ENCODE data around the gene DOCK9.
A peak's percentile ranks its signal among the peaks of the same experiment; 100 is the strongest.

Gene DOCK9

DNA sequence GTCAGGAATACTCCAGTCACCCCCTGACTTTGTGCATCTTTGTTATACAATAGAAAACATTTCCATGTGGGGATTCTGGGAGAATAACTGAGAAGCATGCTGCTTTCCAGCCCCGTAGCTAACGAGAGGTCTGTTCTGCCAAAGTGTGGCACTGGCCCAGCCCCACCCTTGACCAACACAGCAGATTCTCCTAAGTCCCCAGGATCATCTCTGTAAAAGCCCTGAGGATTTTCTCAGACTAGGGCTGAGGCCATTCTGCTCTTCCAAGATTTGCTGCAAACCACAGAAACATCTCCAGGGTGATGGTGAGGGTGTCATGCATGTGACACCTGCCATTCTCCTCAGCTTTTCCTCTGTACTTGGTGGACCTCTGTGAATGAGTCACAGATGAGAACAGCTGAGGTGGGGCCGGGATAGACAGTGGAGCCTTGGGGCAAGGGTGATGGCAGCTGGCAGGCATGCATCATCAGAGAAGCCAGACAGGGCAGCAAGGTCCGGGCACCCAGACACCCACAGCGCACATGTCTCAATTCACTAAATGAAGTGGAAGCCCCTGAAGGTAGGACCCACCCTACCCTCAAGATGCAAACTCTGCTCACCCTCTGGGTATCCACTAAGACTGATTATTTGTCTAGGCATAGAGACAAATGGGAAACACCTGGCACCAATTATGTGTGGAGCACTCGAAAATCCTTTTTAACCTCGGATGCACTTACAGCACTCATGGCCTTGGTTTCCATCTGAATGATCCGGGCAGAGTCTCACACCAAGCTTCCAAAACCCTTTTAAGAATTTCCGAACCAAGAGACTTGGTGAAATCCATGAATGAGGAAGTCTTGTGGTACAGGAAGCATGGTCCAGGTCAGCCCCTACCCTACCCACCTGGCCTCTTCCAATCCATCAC, 20.1 kb upstream of the DOCK9 start:
- no peak for DNase-seq

DNA sequence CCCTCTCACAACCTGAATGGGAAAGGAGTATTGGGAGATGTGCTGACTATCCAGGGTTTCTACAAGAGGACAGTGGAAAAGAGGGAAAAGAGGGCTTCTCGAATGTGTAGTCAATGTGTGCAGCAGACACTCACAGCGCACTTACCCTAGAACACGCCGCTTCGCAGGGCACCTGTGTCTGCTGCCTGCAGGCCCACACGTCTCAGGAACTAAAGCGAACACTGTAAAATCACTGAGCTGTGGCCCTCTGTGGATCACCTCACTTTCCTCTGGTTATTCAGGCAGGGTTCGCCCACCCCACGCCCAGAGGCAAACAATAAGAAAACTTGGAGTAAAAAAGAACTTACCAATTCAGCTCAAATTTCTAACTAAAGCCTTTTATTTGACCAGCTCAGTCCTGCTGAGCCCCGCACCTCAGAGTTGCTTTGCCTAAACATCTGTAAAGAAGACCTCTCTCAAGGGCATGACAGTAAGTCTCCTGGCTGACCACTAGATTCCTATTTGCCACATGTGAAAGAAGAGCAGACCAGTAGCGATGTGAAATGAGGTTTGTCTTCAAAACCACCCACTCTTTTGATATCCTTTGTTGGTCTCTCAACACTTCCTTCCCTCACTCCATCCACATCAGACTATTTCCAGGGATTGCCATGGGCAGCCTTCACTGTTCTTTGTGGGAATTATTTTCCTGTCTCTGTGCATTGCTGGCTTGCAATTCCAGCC, 19.3 kb upstream of the DOCK9 start:
- no peak for DNase-seq

DNA sequence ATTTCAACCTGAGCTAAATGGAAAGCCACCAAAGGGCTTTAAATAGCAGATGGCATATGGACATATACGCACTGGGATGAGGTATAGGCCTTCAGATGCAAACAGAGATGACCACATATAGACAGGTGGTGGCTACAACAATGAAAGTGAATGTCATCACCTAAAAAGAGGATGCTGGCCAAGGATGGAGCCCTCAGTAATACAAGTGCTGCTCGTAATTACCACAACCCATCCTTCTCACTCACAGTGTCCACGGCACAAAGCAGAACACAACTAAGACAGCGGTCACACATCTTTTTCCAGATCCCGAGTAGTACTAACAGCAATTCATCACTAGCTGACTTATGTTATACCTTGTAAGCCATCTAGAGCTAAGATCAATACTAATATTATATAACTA, 18.2 kb upstream of the DOCK9 start:
- DNase-seq = no peak

DNA sequence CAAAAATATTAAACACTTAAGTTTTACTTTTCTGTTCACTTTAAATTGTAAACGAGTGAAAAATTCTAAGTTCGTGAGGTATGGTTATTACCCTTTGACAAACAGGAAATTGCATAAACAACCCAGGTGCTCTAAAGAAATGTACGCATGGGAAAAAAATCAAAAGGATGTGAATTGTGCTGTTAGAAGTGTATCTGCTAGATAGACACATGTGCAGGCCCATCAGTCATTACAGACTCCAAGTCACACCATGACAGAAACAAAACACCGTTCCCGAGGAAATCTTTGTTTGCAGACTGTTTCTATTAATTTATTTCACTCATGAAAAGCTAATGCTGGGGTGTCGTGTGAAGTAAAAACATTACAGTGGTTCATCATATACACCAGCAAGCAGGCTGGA, 17.0 kb upstream of the DOCK9 start:
- no peak for DNase-seq

- DNase-seq = no peak
Measured at GRCh38 chr13:98994080-98994479, 16.2 kb upstream of the DOCK9 start.

DNA sequence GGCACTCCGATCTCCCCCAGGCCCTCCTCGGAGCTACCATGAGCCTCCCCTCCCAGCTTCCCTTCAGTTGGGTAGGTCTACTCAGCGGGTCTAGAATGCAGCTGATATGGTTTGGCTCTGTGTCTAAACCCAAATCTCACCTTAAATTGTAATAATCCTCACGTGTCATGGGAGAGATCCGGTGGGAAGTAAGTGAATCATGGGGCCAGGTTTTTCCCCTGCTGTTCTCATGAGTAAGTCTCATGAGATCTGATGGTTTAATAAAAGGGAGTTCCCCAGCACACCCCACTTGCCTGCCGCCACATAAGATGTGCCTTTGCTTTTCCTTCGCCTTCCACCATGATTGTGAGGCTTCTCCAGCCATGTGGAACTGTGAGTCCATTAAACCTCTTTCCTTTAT, 14.5 kb upstream of the DOCK9 start:
- no peak for DNase-seq

GRCh38 chr13:98990701-98991100, 12.8 kb upstream of the DOCK9 start:
- no peak for DNase-seq

DNA sequence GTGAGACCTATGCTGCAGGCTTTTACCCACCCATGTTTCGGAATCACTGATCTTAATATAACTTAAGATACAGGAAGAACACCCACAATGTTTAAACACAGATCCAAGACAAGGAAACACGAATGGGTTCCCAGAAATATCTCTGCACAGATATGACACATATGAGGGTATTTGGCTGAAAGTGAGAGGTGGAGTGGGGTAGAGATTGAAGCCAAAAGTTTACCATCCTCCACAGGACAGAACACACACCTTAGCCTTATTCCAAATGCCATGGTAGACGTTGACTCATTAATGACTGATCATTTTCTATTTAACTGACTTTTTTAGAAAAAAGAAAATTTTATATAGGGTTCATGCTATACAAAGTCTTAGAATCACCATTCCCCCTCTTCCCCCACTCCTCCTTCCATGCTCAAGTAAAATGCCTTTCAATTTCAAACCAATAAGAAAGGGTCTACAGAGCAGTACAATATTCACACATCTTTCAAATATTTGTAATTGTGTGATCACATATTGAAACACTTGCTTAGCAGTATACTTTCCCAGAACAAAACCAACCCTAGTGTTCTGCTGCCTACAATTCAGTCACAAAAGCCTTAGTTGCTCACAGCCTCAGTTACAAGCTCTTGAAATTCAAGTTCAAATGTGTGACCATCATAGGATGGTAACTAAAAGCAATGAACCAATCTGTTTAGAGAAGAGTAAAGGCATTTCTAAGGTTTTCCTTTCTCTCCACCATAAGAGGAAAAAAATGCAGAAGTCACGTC, 11.8 kb upstream of the DOCK9 start:
- DNase-seq = no peak

GRCh38 chr13:98988780-98989179, 10.9 kb upstream of the DOCK9 start:
- no peak for DNase-seq

DNA sequence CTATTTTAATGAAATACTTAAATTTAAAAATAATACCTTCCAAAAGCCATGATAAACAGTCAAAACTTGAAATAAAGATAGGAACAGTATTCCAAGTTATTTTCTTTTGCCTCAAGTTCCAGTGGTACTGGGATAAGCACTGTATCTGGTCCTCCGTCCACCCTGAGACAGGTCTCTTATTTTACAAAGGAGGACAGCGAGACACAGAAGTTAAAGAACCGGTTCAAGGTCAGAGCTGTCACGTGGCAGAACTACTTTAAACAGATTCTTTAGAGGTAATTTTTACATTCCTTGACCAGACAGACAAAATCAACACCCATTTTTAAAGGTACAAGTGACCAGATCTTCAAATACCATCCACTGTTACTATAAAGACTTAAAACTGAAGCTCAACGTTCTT, 10.4 kb upstream of the DOCK9 start:
- no peak for DNase-seq

DNA sequence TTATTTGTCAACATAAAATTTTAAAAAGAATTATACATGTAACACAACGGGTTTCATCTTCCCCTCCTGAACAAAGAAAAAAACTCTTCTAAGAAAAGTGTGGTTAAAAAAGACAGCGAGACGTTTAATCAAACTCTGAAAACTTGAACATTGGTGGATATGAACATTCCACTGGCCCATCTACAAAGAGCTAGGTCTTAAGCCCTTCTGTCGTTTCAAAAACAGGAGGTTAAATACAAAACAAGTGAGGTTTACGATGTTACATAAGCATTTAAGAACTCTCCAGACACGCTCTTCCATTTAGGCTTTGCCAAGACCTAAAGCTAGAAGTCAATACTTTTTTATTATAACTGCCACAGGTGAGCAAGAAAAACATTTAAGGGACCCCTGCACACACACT, 9.4 kb upstream of the DOCK9 start:
- no peak for DNase-seq

GRCh38 chr13:98986226-98986846, 8.5 kb upstream of the DOCK9 start:
- DNase-seq = peak in 1 of 2 experiments; percentile 12

DNA sequence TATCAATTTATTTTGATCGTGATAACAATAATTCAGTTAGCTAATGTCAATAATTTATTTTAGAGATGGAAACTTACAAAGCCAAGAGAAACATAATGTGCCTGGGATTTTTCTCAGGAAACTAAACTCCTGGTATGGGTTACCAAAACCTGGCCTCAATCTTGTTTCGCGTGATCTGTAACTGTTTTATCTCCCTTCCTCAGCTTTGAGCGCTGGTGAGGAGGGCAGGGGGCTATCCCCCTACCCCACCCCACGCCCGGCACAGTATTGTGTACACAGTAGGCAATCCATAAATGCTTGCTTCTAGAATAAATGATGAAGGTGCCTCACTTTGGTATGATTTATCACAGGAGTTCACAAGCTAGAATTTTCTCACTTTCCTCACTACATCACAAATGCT, 7.7 kb upstream of the DOCK9 start:
- DNase-seq = no peak

GRCh38 chr13:98984983-98985382, 7.1 kb upstream of the DOCK9 start:
- no peak for DNase-seq

DNA sequence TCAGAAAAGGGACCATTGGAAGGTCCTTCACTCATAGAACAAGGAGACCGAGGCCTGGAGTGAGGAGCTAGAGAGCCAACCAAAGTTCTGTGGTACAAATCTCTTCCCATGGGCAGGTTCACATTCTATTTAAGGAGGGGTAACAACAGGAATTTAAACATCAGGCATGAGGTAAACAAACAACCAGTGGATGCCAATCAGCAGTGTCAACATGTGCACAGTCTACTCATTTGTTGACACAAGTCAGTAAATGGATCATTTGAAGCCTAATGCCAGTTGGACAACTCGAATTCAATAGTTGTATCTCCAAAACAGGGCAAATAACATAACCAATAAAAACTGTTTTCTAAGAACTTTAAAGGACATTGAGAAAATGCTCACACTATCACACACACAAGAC, 6.3 kb upstream of the DOCK9 start:
- no peak for DNase-seq

- DNase-seq = no peak
Measured at GRCh38 chr13:98983182-98983581, 5.3 kb upstream of the DOCK9 start.

DNA sequence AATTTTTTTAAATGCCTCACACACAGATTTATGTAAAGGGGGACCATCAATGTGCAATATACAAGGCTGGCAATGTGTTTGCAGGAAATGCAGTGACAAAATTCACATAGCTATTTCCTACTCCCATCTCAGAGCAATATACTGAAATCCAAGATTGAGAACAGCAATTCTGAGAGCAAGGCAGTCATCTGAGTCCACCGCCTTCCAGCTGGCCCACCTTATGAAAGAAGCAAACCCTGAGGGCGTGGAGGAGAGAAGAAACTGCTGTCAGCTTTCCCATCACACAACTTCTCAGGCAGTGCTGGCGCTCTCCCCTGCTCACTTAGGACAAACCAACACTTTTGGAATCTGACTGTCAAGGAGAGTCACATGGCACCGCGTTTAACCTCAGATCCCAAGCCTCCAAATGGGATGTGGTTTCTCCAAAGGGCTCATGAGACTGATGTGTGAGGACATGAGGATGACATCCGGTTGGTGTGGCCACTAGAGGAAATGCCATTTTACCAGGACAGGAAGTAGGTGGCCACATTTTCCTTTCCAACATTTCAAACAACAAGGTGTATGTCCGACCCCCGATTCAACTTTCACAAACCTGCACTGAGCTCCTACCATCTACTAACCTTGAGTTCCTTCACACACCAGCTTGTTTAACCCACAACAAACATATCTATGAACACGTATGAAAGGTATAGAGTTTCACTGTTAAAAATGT, 3.7 kb upstream of the DOCK9 start:
- no peak for DNase-seq

- no peak for DNase-seq
Measured at GRCh38 chr13:98979012-98979660, 1.3 kb upstream of the DOCK9 start.

DNA sequence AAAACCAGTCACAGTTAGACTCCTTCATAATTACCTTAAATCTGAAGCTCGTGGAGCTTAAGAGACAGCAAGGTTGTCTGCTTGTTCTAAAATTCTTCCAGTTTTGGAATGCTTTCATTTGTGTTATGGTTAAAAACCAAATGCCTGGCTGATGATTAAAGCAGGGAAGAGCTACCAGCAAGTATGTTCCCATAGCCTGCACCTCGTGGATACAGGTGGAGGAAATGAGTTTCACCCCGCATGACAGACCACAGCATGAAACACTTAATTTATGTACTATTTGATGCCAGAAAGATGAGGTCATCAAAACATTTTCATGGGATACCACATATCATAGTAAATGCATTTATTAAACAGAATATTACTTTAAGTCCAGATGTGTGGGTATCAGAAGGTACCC, 416 bp upstream of the DOCK9 start:
- DNase-seq = no peak

- no peak for DNase-seq
Measured at GRCh38 chr13:98976941-98977340, 923 bp downstream of the DOCK9 start.

GRCh38 chr13:98976338-98976737, 1.5 kb downstream of the DOCK9 start:
- DNase-seq = peak; percentile 64

DNA sequence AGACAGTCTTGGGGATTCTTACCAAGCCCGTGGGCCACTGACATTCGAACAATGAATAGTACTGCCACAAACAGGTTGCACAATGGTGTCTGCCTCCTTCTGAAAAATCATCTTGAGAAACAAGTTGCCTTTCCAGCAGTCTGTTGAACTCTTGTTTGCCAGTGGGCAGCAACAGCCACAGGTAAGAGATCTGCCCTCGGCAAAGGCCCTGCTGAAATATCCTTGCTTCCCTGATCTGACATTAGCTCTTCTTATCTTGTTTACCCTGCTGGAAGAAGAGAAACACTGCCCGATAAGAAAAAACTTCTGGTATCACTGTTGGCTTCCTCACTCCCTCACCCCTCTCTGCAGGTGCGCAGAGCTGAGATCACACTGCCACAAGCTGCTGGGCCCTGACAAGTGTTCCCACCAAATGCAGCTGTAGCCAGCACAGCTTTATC, 2.0 kb downstream of the DOCK9 start:
- peak in 1 of 2 experiments; percentile 49 for DNase-seq

Data from Kasumi-1 (cell line).